ENCODE results near the gene MAD1L1.

MAD1L1 gene

DNA sequence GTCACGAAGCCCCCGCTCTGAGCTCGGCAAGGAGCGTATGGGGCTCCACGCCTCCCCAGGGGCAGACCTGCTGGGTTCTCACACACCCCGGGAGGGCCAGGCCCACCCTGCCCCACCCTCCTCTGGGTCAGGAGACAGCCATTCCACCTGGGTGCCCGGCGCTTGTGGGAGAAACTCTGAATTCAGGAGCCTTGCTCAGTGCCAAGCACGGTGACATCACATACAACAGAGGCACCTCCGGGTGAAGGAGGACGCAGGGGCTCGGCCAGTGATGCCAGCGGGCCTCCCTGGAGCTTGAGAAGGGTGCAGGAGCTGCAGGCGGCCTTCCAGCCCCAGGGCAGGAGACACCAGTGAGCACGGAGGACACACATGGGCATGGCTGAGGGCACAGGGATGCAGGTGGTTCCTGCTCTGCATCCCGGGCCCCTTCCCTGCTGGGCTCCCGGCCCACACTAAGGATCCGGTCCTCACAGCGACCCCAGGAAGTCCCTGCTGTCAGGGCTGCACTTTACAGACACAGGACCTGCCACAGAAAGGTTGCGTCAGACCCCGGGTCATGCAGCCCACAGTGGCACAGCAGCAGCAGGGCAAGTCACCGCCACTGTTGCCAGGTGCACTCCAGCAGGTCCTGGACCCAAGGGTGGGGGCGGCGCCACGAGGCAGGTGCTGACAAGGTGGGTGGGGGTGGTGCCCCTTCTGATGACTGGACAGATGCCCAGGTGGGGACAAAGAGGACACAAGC, 108.0 kb downstream of the MAD1L1 start:
- Histone ChIP-seq H3K4me1 (peaks cover 15% of the 10 kb centered on the region), H3K4me3 (ENCODE audit: low read depth, low read length) (no peak overlapping the region), H3K36me3 (peaks cover 7% of the 10 kb centered on the region), H3K9me3 (no peaks in the 10 kb centered on the region), H3K27me3 (no peaks in the 10 kb centered on the region)
- TF ChIP-seq, protein P1, sequence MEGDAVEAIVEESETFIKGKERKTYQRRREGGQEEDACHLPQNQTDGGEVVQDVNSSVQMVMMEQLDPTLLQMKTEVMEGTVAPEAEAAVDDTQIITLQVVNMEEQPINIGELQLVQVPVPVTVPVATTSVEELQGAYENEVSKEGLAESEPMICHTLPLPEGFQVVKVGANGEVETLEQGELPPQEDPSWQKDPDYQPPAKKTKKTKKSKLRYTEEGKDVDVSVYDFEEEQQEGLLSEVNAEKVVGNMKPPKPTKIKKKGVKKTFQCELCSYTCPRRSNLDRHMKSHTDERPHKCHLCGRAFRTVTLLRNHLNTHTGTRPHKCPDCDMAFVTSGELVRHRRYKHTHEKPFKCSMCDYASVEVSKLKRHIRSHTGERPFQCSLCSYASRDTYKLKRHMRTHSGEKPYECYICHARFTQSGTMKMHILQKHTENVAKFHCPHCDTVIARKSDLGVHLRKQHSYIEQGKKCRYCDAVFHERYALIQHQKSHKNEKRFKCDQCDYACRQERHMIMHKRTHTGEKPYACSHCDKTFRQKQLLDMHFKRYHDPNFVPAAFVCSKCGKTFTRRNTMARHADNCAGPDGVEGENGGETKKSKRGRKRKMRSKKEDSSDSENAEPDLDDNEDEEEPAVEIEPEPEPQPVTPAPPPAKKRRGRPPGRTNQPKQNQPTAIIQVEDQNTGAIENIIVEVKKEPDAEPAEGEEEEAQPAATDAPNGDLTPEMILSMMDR (IDR thresholded peaks at IDR 0.05; ENCODE audit: low read depth, low read length) = no peak
- DNase-seq = no peak

DNA sequence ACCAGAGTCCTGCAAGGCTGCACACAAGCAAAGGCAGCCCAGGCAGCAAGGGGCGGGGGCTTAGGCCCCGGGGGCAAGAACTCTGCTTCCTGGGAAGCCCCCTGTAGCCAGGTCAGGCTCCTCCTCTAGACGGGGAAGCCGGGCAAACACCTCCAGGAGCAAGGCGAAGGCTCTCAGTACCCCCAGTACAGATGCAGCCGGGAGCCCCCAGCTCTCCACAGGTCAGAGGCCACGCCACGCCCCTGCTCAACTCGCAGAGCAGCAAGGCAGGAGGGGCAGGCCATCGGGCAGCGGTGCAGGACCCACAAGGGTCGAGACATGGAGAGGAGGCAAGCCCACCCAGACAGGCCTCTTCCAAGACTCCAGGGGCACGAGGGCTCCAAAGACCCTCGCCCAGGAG, 108.8 kb downstream of the MAD1L1 start:
- no peak for DNase-seq
- no peaks in the 10 kb centered on the region for H3K9me3 ChIP-seq
- no peaks in the 10 kb centered on the region for H3K27me3 ChIP-seq
- peaks cover 6% of the 10 kb centered on the region for H3K36me3 ChIP-seq
- peaks cover 15% of the 10 kb centered on the region for H3K4me1 ChIP-seq
- TF ChIP-seq, protein P1 (IDR thresholded peaks at IDR 0.05; ENCODE audit: low read depth, low read length) = no peak
- H3K4me3 ChIP-seq (ENCODE audit: low read depth, low read length) = no peak overlapping the region

DNA sequence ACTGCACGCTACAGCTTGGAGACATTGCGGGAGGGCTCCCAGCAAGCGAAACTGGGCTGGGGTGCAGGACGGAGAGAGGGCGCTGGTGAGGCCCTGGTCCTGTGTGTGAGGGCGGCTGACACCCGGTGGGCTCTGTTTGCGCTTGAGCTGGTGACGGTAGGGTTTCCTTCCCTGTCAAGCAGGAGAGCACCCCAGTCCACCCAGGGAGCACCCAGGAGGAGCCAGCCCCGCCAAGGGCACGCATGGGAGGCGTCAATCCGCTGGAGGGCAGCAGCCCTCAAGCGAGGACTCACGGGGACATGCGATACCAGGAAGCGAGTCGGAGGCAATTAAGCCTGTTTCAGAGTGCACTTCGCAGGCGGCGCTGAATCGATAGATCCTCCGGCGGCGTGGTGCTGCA, 109.4 kb downstream of the MAD1L1 start:
- peaks cover 6% of the 10 kb centered on the region for H3K36me3 ChIP-seq
- H3K4me3 ChIP-seq (ENCODE audit: low read depth, low read length) = no peak overlapping the region
- TF ChIP-seq, protein P1 (IDR thresholded peaks at IDR 0.05; ENCODE audit: low read depth, low read length) = no peak
- DNase-seq = no peak
- H3K4me1 ChIP-seq = peaks cover 15% of the 10 kb centered on the region
- no peaks in the 10 kb centered on the region for H3K9me3 ChIP-seq
- H3K27me3 ChIP-seq = no peaks in the 10 kb centered on the region

DNA sequence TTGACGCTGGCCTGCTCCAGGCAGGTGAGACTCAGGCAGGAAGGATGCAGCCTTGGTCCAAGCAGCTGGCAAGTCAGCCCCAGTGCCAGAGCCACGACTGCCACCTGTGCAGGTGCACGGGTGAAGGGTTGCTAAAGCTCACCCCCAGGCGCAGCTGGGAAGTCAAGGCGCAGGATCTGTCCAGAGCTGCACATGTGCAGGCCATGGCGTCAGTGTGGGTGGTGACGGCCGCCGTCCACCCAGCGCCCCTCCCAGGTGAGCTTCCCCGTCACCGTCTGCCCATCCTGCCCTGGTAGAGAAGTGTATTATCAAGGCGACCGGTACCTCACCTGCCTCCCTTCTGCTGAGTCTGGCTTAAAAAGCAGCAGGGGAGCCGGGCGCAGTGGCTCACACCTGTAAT, 110.1 kb downstream of the MAD1L1 start:
- no peak for DNase-seq
- Histone ChIP-seq H3K4me3 (ENCODE audit: low read depth, low read length) (no peak overlapping the region), H3K27me3 (no peaks in the 10 kb centered on the region), H3K36me3 (peaks cover 6% of the 10 kb centered on the region), H3K9me3 (no peaks in the 10 kb centered on the region), H3K4me1 (peaks cover 18% of the 10 kb centered on the region)
- TF ChIP-seq, protein P1 (IDR thresholded peaks at IDR 0.05; ENCODE audit: low read depth, low read length) = no peak

DNA sequence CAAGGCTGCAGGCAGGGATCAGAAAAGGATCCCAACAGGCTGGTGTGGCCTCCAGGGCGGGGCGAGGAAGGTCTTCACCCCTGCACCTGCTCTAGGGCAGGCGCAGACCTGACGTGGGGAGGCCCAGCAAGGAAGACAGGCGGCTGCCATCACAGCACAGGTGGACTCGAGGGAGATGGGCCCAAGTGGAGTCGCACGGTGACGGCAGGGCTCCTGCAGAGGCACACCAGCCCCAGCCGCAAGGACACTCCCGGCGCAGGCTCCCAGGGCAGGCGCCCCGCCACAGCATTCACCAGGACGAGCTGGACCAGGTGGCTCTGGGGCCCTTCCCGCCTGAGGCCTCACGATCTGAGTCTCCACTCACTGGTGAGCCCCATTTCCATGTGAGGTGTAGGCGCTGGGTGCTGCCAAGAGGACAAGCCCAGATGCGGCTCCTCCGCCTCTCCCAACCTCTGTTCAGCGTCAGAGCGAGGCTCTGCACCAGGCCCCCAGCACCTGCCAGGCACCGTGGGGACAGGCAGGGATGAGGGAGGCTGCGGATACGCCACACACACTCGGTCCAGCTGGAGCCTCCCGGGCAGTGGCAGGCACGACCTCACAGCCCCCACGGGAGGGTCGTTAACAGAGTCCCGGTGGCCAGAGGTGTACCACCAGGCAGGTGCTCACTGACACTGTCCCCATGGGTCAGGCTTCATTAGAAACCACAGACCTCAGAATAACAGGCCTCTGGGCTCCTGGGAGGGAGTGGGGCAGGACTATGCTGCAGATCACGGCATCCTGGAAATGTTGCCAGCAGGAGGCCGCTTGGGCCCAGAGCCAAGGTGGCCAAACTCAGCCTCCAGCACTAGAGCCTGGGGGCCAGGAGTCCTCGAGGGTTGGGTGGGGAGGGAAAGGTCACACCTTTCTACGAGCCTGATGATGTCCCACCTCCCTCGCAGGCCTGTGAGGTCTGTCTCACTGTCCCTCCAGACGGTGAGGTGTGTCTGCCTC, 111.6 kb downstream of the MAD1L1 start:
- H3K36me3 ChIP-seq = peaks cover 6% of the 10 kb centered on the region
- no peaks in the 10 kb centered on the region for H3K27me3 ChIP-seq
- DNase-seq = peak; percentile 69
- H3K9me3 ChIP-seq = no peaks in the 10 kb centered on the region
- no peak overlapping the region for H3K4me3 ChIP-seq (ENCODE audit: low read depth, low read length)
- peaks cover 33% of the 10 kb centered on the region for H3K4me1 ChIP-seq
- TF ChIP-seq, protein P1 (IDR thresholded peaks at IDR 0.05; ENCODE audit: low read depth, low read length) = peak; percentile 21; the same call in 1 of the 2 replicates

All from BE2C (cell line).